ENCODE results near the gene TENM4. TPM values are rescaled to one million over a fixed set of nuclear protein-coding genes. Genes with fewer than 3 reads are reported as not detected.

The TENM4 gene
- polyA plus RNA-seq, 1 donor from 2014 or later = 16.8 TPM

GRCh38 chr11:79262221-79262620, 178.6 kb downstream of the TENM4 start:
- Histone ChIP-seq H2AFZ (ENCODE audit: low read depth, low read length) (no peak overlapping the region), H3K27me3 (ENCODE audit: insufficient read depth, low read depth, low read length) (no peaks in the 10 kb centered on the region), H4K20me1 (ENCODE audit: insufficient read depth) (no peaks in the 10 kb centered on the region), H3K4me2 (ENCODE audit: low read length) (no peak overlapping the region), H3K9me2 (ENCODE audit: insufficient read depth, low read length) (no peaks in the 10 kb centered on the region), H3K79me2 (replicated peaks; ENCODE audit: insufficient read depth, low read length) (no peaks in the 10 kb centered on the region), H3F3A (ENCODE audit: insufficient read depth, low read length, poor library complexity, severe bottlenecking) (no peaks in the 10 kb centered on the region), H3K4me3 (ENCODE audit: low read length) (no peak overlapping the region), H3K9me3 (ENCODE audit: low read length) (no peaks in the 10 kb centered on the region), H3K36me3 (ENCODE audit: insufficient read depth, low read length) (no peaks in the 10 kb centered on the region), H3K27ac (ENCODE audit: low read length) (no peak overlapping the region), H3K9ac (ENCODE audit: low read length) (no peak overlapping the region)
- TF ChIP-seq REST (IDR thresholded peaks at IDR 0.05; ENCODE audit: borderline replicate concordance) (no peak), RAD21 (conservative IDR thresholded peaks at IDR 0.05) (no peak), SMC3 (conservative IDR thresholded peaks at IDR 0.05; ENCODE audit: poor library complexity) (no peak), EZH2 (IDR thresholded peaks at IDR 0.05; ENCODE audit: borderline replicate concordance, insufficient read depth, low read length, poor library complexity, severe bottlenecking) (no peak), POLR2AphosphoS5 (IDR thresholded peaks at IDR 0.05) (no peak), MXI1 (conservative IDR thresholded peaks at IDR 0.05; ENCODE audit: poor library complexity, severe bottlenecking) (no peak), TAF1 (IDR thresholded peaks at IDR 0.05; ENCODE audit: low read depth) (no peak), CTCF (IDR thresholded peaks at IDR 0.05; ENCODE audit: poor library complexity, severe bottlenecking) (no peak), EP300 (conservative IDR thresholded peaks at IDR 0.05; ENCODE audit: poor library complexity, severe bottlenecking) (no peak)

- H2AFZ ChIP-seq (ENCODE audit: low read depth, low read length) = no peak overlapping the region
- H3K27me3 ChIP-seq (ENCODE audit: insufficient read depth, low read depth, low read length) = no peaks in the 10 kb centered on the region
- no peaks in the 10 kb centered on the region for H3F3A ChIP-seq (ENCODE audit: insufficient read depth, low read length, poor library complexity, severe bottlenecking)
- H3K27ac ChIP-seq (ENCODE audit: low read length) = no peak overlapping the region
- H3K36me3 ChIP-seq (ENCODE audit: insufficient read depth, low read length) = no peaks in the 10 kb centered on the region
- no peaks in the 10 kb centered on the region for H3K79me2 ChIP-seq (replicated peaks; ENCODE audit: insufficient read depth, low read length)
- no peak for TF ChIP-seq REST (IDR thresholded peaks at IDR 0.05; ENCODE audit: borderline replicate concordance)
- TF ChIP-seq CTCF (IDR thresholded peaks at IDR 0.05; ENCODE audit: poor library complexity, severe bottlenecking) = no peak
- no peak for TF ChIP-seq EZH2 (IDR thresholded peaks at IDR 0.05; ENCODE audit: borderline replicate concordance, insufficient read depth, low read length, poor library complexity, severe bottlenecking)
- H3K9me3 ChIP-seq (ENCODE audit: low read length) = no peaks in the 10 kb centered on the region
- H3K9ac ChIP-seq (ENCODE audit: low read length) = no peak overlapping the region
- H4K20me1 ChIP-seq (ENCODE audit: insufficient read depth) = no peaks in the 10 kb centered on the region
- no peak overlapping the region for H3K4me3 ChIP-seq (ENCODE audit: low read length)
- H3K4me2 ChIP-seq (ENCODE audit: low read length) = no peak overlapping the region
- no peaks in the 10 kb centered on the region for H3K9me2 ChIP-seq (ENCODE audit: insufficient read depth, low read length)
These were observed 179.1 kb downstream of the TENM4 start for GRCh38 chr11:79261684-79262083.
